ENCODE results near the gene RGS1.

GRCh38 chr1:192573499-192573898 lies 2.1 kb upstream of the RGS1 start:
- TF ChIP-seq EP300 (IDR thresholded peaks at IDR 0.05) (no peak), POLR2A (IDR thresholded peaks at IDR 0.05) (no peak)
- TF ChIP-seq, protein P1, sequence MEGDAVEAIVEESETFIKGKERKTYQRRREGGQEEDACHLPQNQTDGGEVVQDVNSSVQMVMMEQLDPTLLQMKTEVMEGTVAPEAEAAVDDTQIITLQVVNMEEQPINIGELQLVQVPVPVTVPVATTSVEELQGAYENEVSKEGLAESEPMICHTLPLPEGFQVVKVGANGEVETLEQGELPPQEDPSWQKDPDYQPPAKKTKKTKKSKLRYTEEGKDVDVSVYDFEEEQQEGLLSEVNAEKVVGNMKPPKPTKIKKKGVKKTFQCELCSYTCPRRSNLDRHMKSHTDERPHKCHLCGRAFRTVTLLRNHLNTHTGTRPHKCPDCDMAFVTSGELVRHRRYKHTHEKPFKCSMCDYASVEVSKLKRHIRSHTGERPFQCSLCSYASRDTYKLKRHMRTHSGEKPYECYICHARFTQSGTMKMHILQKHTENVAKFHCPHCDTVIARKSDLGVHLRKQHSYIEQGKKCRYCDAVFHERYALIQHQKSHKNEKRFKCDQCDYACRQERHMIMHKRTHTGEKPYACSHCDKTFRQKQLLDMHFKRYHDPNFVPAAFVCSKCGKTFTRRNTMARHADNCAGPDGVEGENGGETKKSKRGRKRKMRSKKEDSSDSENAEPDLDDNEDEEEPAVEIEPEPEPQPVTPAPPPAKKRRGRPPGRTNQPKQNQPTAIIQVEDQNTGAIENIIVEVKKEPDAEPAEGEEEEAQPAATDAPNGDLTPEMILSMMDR (IDR thresholded peaks at IDR 0.05) = no peak

Measured in gastroesophageal sphincter (tissue), 3 donors.